Smooth muscle cell (in vitro differentiated cells): ENCODE data around the gene TRMT44. TPM values are rescaled to one million over a fixed set of nuclear protein-coding genes. Genes with fewer than 3 reads are reported as not detected.

Source experiments
- DNase-seq: peaks from one replicate; lab custom pipeline; 2025; ENCODE audit not compliant: unreplicated experiment; lab: John Stamatoyannopoulos, UW
- H2AFZ ChIP-seq: fragments of 200-600 bp; sonication (generic); 2 replicates; pipeline ENCODE4 v1.6.0; 2016; ENCODE audit warnings: antibody characterized with exemption, low read depth, mild to moderate bottlenecking
- H3F3A ChIP-seq: fragments of 200-600 bp; sonication (generic); 2 replicates; pipeline ENCODE4 v1.6.0; 2017; ENCODE audit warnings: antibody characterized with exemption, low read depth
- H3K27ac ChIP-seq: fragments of 200-600 bp; sonication (generic); 2 replicates; pipeline ENCODE4 v1.5.1; 2016; ENCODE audit warnings: low read depth, mild to moderate bottlenecking
- H3K27me3 ChIP-seq: fragments of 200-600 bp; sonication (generic); 2 replicates; pipeline ENCODE4 v1.6.1; 2016; ENCODE audit warnings: low read depth, mild to moderate bottlenecking
- H3K36me3 ChIP-seq: fragments of 200-600 bp; sonication (generic); 2 replicates; pipeline ENCODE4 v1.5.1; 2016; ENCODE audit warnings: low read depth
- H3K4me1 ChIP-seq: fragments of 200-600 bp; sonication (generic); 2 replicates; pipeline ENCODE4 v1.5.1; 2016; ENCODE audit warnings: low read depth
- H3K4me2 ChIP-seq: fragments of 200-600 bp; sonication (generic); 2 replicates; pipeline ENCODE4 v1.6.0; 2016; ENCODE audit warnings: mild to moderate bottlenecking
- H3K4me3 ChIP-seq: fragments of 200-600 bp; sonication (generic); 2 replicates; pipeline ENCODE4 v1.5.1; 2016; ENCODE audit warnings: mild to moderate bottlenecking
- H3K79me2 ChIP-seq: fragments of 200-600 bp; sonication (generic); 2 replicates; pipeline ENCODE4 v1.6.0; 2016; ENCODE audit warnings: low read depth, mild to moderate bottlenecking
- H3K9ac ChIP-seq: fragments of 200-600 bp; sonication (generic); 2 replicates; pipeline ENCODE4 v1.6.0; 2016; ENCODE audit warnings: low read depth
- H3K9me3 ChIP-seq: fragments of 200-600 bp; sonication (generic); replicated peaks from 2 replicates; pipeline ENCODE4 v1.5.1; 2016; ENCODE audit warnings: low read depth
- H4K20me1 ChIP-seq: fragments of 200-600 bp; sonication (generic); 2 replicates; pipeline ENCODE4 v1.6.0; 2016; ENCODE audit warnings: low read depth
- CTCF ChIP-seq: fragments of 200-600 bp; sonication (generic); IDR thresholded peaks from 2 replicates; pipeline ENCODE4 v1.5.1; 2017; ENCODE audit warnings: borderline replicate concordance, mild to moderate bottlenecking, antibody characterized with exemption; ENCODE audit not compliant: insufficient read depth, poor library complexity, severe bottlenecking
- WGBS: methylation state at CpG from one replicate; pipeline ENCODE4 v1.1.7; 2016; ENCODE audit warnings: low lambda C conversion rate; 5-methylcytosine and 5-hydroxymethylcytosine counted together
- polyA plus RNA-seq: library from polyadenylated mRNA; unstranded; fragments of >200 nt; fragmentation: Nextera tagmentation; extraction: Ambion mirVana; gene quantifications from 2 replicates; pipeline ENCODE4 v1.2.1, GENCODE V29; 2016
- total RNA-seq: library from RNA; depleted of rRNA; stranded (reverse); fragments of >200 nt; gene quantifications from 2 replicates; pipeline ENCODE4 v1.2.3, GENCODE V29; 2014

Gene TRMT44
- total and polyA plus RNA-seq, 2 experiments from 2014 or later = 5.0 to 18.7 TPM

GRCh38 chr4:8506373-8507195 lies 66.0 kb downstream of the TRMT44 start:
- DNase-seq = no peak
- Histone ChIP-seq H3K4me2 (peak overlapping the region; percentile 54), H3K4me1 (peaks cover 15% of the 10 kb centered on the region), H3K4me3 (no peak overlapping the region), H4K20me1 (no peaks in the 10 kb centered on the region), H3K27ac (peak overlapping the region; percentile 44), H3K79me2 (no peaks in the 10 kb centered on the region), H3K27me3 (no peaks in the 10 kb centered on the region), H3K36me3 (no peaks in the 10 kb centered on the region), H3F3A (no peaks in the 10 kb centered on the region), H3K9me3 (no peaks in the 10 kb centered on the region), H2AFZ (peak overlapping the region; percentile 43), H3K9ac (no peak overlapping the region)
- no peak for TF ChIP-seq CTCF
- 48% methylated on average over 21 of the region's 21 CpGs for WGBS

GRCh38 chr4:8507196-8507570 lies 66.6 kb downstream of the TRMT44 start:
- Histone ChIP-seq H3K4me2 (peak overlapping the region; percentile 54), H3K79me2 (no peaks in the 10 kb centered on the region), H3K9ac (no peak overlapping the region), H3K9me3 (no peaks in the 10 kb centered on the region), H3K27ac (no peak overlapping the region), H3F3A (no peaks in the 10 kb centered on the region), H3K36me3 (no peaks in the 10 kb centered on the region), H3K4me1 (peaks cover 15% of the 10 kb centered on the region), H2AFZ (no peak overlapping the region), H4K20me1 (no peaks in the 10 kb centered on the region), H3K4me3 (no peak overlapping the region), H3K27me3 (no peaks in the 10 kb centered on the region)
- DNase-seq = no peak
- no peak for TF ChIP-seq CTCF
- 78% methylated on average over 13 of the region's 13 CpGs for WGBS

- 97% methylated on average over 9 of the region's 9 CpGs for WGBS
- Histone ChIP-seq H3F3A (no peaks in the 10 kb centered on the region), H3K9ac (no peak overlapping the region), H2AFZ (no peak overlapping the region), H3K79me2 (no peaks in the 10 kb centered on the region), H3K36me3 (no peaks in the 10 kb centered on the region), H3K9me3 (no peaks in the 10 kb centered on the region), H3K27me3 (no peaks in the 10 kb centered on the region), H3K4me2 (no peak overlapping the region), H3K4me1 (peaks cover 15% of the 10 kb centered on the region), H4K20me1 (no peaks in the 10 kb centered on the region), H3K4me3 (no peak overlapping the region), H3K27ac (no peak overlapping the region)
- no peak for DNase-seq
- no peak for TF ChIP-seq CTCF
Observed at GRCh38 chr4:8507624-8508023, 67.0 kb downstream of the TRMT44 start.

GRCh38 chr4:8508266-8508665 lies 67.7 kb downstream of the TRMT44 start:
- H3K36me3 ChIP-seq = no peaks in the 10 kb centered on the region
- no peak overlapping the region for H3K4me2 ChIP-seq
- 99% methylated on average over 11 of the region's 13 CpGs for WGBS
- no peak overlapping the region for H2AFZ ChIP-seq
- no peaks in the 10 kb centered on the region for H3K27me3 ChIP-seq
- no peak overlapping the region for H3K27ac ChIP-seq
- no peaks in the 10 kb centered on the region for H4K20me1 ChIP-seq
- no peaks in the 10 kb centered on the region for H3K79me2 ChIP-seq
- H3K9me3 ChIP-seq = no peaks in the 10 kb centered on the region
- DNase-seq = no peak
- H3K4me1 ChIP-seq = peaks cover 15% of the 10 kb centered on the region
- H3K9ac ChIP-seq = no peak overlapping the region
- no peak for TF ChIP-seq CTCF
- H3K4me3 ChIP-seq = no peak overlapping the region
- no peaks in the 10 kb centered on the region for H3F3A ChIP-seq
